ENCODE data around the gene PFN4. TPM values are rescaled to one million over a fixed set of nuclear protein-coding genes. Genes with fewer than 3 reads are reported as not detected.
"Not testable (repeated sequence)": the region's sequence is repeated elsewhere in the genome, so short reads cannot be mapped to it uniquely, and the experiment has no call there.

Gene PFN4
- total and polyA plus RNA-seq, 7 donors = 0.18 to 1.2 (median 0.35) TPM; not detected in 1

- Histone ChIP-seq H3K27ac (no peak overlapping the region), H3K27me3 (ENCODE audit: insufficient read depth in 3 of 3, low read length in 2 of 3) (no peaks in the 10 kb centered on the region), H3K9me3 (no peaks in the 10 kb centered on the region), H3K4me3 (no peak overlapping the region), H3K36me3 (ENCODE audit: insufficient read depth in 1 of 2, low read depth in 1 of 2) (peaks cover 0 to 14% of the 10 kb centered on the region in 2 donors), H3K4me1 (no peaks in the 10 kb centered on the region)
- DNase-seq = no peak
- 79 to 96% (median 81%) methylated on average over 4 of the region's 4 CpGs for WGBS, 3 donors
- no peak for ATAC-seq
- intact Hi-C loops (cut with DNase I) = no loop called here
- no peak for TF ChIP-seq CTCF (IDR thresholded peaks at IDR 0.05)
These were observed 30.3 kb upstream of the PFN4 start for GRCh38 chr2:24153478-24153877.

DNA sequence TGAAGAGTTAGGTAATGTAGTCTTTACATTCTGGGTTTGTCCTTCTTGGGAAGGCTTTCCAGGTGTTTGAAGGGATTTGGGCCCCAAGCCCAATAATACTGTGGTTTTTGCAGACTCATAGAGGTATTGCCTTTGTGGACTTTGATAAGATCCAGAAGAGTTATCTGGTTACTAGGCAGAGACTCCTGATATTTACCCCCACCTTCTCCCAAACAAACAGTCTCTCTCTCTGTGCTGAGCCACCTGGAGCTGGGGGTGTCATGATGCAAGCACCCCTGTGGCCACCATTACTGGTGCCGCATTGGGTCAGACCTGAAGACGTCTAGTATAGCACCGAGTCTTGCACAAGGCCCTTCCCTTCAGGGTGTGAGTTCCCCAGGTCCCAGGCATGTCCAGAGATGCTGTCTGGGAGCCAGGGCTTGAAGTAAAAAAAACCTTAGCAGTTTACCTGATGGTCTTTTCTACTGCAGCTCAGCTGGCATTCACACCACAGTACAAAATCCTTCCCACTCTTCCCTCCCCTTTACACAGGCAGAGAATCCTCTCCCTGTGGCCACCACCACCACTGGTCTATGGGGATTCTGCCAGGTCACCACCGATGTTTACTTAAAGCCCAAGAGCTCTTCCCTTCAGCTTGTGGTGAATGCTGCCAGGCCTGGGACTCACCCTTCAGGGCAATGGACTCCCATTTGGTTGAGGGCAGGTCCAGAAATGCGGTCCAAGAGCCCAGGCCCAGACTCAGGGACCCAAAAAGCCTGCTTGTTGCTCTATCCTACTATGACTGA is 29.5 kb upstream of the PFN4 start:
- Histone ChIP-seq H3K36me3 (ENCODE audit: insufficient read depth in 1 of 2, low read depth in 1 of 2) (peaks cover 0 to 14% of the 10 kb centered on the region in 2 donors), H3K27ac (no peak overlapping the region), H3K27me3 (ENCODE audit: insufficient read depth in 3 of 3, low read length in 2 of 3) (no peaks in the 10 kb centered on the region), H3K4me1 (no peaks in the 10 kb centered on the region), H3K4me3 (no peak overlapping the region), H3K9me3 (peaks cover 4% of the 10 kb centered on the region)
- 94 to 95% (median 94%) methylated on average over 5 of the region's 5 CpGs for WGBS, 3 donors
- ATAC-seq (no peak), DNase-seq (no peak)
- no peak for TF ChIP-seq CTCF (IDR thresholded peaks at IDR 0.05)
- intact Hi-C loops (cut with DNase I) = no loop called here

DNA sequence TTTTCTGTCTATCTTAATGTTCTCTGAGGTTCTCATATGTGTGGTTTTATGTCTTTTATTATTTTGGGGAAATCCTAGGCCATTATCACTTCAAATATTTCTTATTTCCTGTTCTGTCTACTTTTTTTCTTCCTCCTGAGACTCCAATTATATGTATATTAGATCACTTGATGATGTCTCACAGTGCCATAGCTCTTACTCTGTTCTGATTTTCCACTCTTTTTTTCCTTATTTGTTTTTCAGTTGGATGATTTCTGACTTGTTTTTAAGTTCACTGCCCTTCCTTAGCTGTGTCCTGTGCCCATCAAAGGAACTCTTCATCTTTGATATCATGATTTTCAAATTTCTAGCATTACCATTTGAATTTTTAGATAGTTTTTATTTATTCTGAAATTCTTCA is 24.2 kb upstream of the PFN4 start:
- no peak for ATAC-seq
- peaks cover 10% of the 10 kb centered on the region for H3K9me3 ChIP-seq
- peaks cover 0 to 20% of the 10 kb centered on the region in 2 donors for H3K36me3 ChIP-seq (ENCODE audit: insufficient read depth in 1 of 2, low read depth in 1 of 2)
- intact Hi-C loops (cut with DNase I) = no loop called here
- no peak overlapping the region for H3K4me3 ChIP-seq
- DNase-seq = no peak
- no peak for TF ChIP-seq CTCF (IDR thresholded peaks at IDR 0.05)
- H3K4me1 ChIP-seq = no peaks in the 10 kb centered on the region
- no peaks in the 10 kb centered on the region for H3K27me3 ChIP-seq (ENCODE audit: insufficient read depth in 3 of 3, low read length in 2 of 3)
- no peak overlapping the region for H3K27ac ChIP-seq

DNA sequence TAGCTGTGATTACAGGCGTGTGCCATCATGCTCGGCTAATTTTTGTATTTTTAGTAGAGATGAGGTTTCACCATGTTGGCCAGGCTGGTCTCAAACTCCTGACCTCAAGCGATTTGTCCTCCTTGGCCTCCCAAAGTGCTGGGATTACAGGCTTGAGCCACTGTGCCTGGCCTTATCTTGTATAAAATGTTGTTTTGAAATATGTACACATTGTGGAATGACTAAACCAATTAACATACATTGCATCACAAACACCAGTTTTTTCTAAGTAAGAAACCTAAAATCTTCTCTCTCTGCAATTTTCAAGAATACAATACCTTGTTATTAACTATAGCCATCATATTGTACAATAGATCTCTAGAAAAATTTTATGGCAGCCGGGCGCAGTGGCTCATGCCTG is 17.2 kb upstream of the PFN4 start:
- ATAC-seq; H3K27ac ChIP-seq; H3K4me1 ChIP-seq; H3K4me3 ChIP-seq; intact Hi-C loops (cut with DNase I); H3K9me3 ChIP-seq; H3K27me3 ChIP-seq (ENCODE audit: insufficient read depth in 3 of 3, low read length in 2 of 3); DNase-seq: not testable (repeated sequence)
- WGBS, 3 donors = 91 to 95% (median 91%) methylated on average over 5 of the region's 5 CpGs
- peaks cover 0 to 16% of the 10 kb centered on the region in 2 donors for H3K36me3 ChIP-seq (ENCODE audit: insufficient read depth in 1 of 2, low read depth in 1 of 2)

DNA sequence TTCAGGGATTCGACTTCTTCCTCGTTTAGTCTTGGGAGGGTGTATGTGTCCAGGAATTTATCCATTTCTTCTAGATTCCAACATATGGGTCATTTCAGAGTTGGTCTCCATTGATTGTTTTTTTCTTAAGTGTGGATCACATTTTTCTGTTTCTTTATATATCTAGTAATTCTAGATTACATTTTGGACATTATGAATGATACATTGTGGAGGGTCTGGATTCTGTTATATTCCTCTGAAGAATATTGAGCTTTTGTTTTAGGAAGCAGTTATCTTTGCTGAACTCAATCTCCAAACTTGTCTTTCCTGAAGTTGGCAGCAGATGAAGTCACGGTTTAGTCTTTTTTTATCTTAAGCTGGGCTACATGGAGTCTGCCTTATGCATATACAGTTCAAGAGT is 9.4 kb upstream of the PFN4 start:
- intact Hi-C loops (cut with DNase I) = no loop called here
- Histone ChIP-seq H3K36me3 (ENCODE audit: insufficient read depth in 1 of 2, low read depth in 1 of 2) (no peaks in the 10 kb centered on the region), H3K27ac (no peak overlapping the region), H3K4me3 (no peak overlapping the region), H3K9me3 (peaks cover 7% of the 10 kb centered on the region), H3K27me3 (ENCODE audit: insufficient read depth in 3 of 3, low read length in 2 of 3) (no peaks in the 10 kb centered on the region), H3K4me1 (no peaks in the 10 kb centered on the region)
- 96 to 98% (median 97%) methylated on average over 3 of the region's 3 CpGs for WGBS, 3 donors
- DNase-seq = no peak
- no peak for ATAC-seq
- TF ChIP-seq CTCF (IDR thresholded peaks at IDR 0.05) = no peak

All from psoas muscle (tissue), 8 donors.